Bronchial epithelial cell (primary cell): ENCODE results near the gene MIPEP. TPM values are rescaled to one million over a fixed set of nuclear protein-coding genes. Genes with fewer than 3 reads are reported as not detected.
A peak's percentile ranks its signal among the peaks of the same experiment; 100 is the strongest.

ENCODE experiments used
- DNase-seq: peaks from one replicate; pipeline ENCODE4 v3.0.0-alpha.2; 2010; ENCODE audit warnings: low read depth
- FAIRE-seq: peaks from 2 replicates; lab custom pipeline; 2011; peaks lifted over from hg19 to GRCh38; lab: Jason Lieb, UNC
- H3K27me3 ChIP-seq: 2 replicates; pipeline ENCODE4 v1.5.1; 2011; ENCODE audit warnings: low read length; ENCODE audit not compliant: control insufficient read depth, insufficient read depth
- H3K36me3 ChIP-seq: 2 replicates; pipeline ENCODE4 v1.5.1; 2011; ENCODE audit warnings: low read length; ENCODE audit not compliant: control insufficient read depth, insufficient read depth
- H3K4me3 ChIP-seq: 2 replicates; pipeline ENCODE4 v1.5.1; 2011; ENCODE audit warnings: mild to moderate bottlenecking, low read depth, low read length, control low read depth
- total RNA-seq: library from RNA; depleted of rRNA; stranded (reverse); fragments of >200 nt; gene quantifications from 2 replicates; pipeline ENCODE4 v1.2.1, GENCODE V29; 2014
- TF ChIP-seq, protein P1 (sequence below): IDR thresholded peaks from 2 replicates; pipeline ENCODE4 v1.5.1; 2011; ENCODE audit warnings: mild to moderate bottlenecking, moderate library complexity, low read length, control low read depth, inconsistent platforms; ENCODE audit not compliant: insufficient read depth, severe bottlenecking

Gene MIPEP
- total RNA-seq, 1 donor from 2014 or later, result 19.2 TPM

DNA sequence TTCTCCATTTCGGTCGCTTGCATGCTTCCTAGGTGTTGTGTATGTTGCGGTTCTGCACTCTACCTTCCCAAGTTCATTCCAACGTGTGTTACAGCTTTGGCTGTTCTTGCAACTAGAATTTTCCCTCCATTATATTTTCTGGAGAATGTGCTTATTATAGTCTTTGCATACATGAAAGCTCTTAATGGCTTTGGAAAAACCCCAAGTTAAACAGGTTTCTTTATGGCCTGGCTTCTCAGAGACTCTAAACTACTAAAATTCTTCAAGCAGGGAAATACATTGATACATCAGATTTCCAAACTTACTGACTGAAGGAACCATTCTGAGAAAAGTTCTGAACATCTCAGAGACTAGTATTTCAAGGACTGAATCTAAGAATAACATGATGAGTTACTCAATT lies 11.9 kb downstream of the MIPEP start:
- TF ChIP-seq, protein P1, sequence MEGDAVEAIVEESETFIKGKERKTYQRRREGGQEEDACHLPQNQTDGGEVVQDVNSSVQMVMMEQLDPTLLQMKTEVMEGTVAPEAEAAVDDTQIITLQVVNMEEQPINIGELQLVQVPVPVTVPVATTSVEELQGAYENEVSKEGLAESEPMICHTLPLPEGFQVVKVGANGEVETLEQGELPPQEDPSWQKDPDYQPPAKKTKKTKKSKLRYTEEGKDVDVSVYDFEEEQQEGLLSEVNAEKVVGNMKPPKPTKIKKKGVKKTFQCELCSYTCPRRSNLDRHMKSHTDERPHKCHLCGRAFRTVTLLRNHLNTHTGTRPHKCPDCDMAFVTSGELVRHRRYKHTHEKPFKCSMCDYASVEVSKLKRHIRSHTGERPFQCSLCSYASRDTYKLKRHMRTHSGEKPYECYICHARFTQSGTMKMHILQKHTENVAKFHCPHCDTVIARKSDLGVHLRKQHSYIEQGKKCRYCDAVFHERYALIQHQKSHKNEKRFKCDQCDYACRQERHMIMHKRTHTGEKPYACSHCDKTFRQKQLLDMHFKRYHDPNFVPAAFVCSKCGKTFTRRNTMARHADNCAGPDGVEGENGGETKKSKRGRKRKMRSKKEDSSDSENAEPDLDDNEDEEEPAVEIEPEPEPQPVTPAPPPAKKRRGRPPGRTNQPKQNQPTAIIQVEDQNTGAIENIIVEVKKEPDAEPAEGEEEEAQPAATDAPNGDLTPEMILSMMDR, result no peak
- H3K27me3 ChIP-seq, result no peaks in the 10 kb centered on the region
- no peak for DNase-seq
- FAIRE-seq, result no peak
- H3K36me3 ChIP-seq, result peaks cover 1% of the 10 kb centered on the region
- no peak overlapping the region for H3K4me3 ChIP-seq

DNA sequence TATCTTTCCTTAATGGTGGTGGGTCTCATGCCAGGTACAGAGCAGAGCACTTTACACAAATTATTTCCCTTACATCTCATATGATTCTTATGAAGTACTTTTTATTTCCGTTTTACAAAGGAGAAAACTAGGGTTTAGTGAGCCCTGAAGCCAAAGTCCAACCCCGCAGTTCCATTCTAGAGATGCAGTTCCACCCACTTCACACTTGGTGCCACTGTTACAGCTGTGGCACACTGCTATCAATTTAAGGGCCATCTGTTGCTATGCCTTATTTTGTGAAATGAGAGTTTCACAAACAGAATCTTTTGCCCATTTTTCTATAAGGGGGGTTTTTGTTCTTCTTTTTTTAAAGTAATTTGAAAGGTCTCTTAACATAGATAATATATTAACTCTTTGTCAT lies 12.9 kb downstream of the MIPEP start:
- no peak for FAIRE-seq

DNA sequence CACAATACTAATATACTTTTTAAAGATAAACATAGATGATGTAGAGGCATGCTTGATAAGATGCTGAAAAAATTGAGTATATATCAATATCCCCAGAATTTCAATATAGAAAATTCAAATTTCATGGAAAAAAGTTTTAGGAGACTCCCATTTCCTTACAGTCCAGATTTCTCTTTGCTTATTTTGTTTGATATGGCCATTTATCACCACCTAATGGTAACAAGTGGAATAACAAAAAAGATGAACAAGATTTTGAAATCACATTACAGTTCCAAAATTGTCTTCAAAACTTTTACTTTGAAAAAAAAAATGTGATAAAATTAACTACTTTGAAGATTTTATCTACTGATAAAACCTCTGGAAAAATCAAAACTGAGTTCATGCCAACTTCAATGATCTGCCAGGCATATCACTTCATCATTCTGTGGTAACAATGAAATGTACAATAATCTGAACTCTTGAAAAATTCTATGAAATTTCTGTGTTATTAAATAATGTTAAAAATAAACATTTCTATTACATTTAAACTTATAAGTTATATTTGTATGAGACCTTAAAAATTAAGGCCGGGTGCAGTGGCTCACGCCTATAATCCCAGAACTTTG lies 17.5 kb downstream of the MIPEP start:
- Histone ChIP-seq H3K4me3 (no peak overlapping the region), H3K27me3 (no peaks in the 10 kb centered on the region), H3K36me3 (no peaks in the 10 kb centered on the region)
- FAIRE-seq, result no peak
- DNase-seq, result peak; percentile 47
- TF ChIP-seq, protein P1, result peak; percentile 27

More for the DNA sequence above, 12.9 kb downstream of the MIPEP start:
- no peak for DNase-seq
- TF ChIP-seq, protein P1, result peak; percentile 51
- Histone ChIP-seq H3K4me3 (no peak overlapping the region), H3K27me3 (no peaks in the 10 kb centered on the region), H3K36me3 (peaks cover 1% of the 10 kb centered on the region)

DNA sequence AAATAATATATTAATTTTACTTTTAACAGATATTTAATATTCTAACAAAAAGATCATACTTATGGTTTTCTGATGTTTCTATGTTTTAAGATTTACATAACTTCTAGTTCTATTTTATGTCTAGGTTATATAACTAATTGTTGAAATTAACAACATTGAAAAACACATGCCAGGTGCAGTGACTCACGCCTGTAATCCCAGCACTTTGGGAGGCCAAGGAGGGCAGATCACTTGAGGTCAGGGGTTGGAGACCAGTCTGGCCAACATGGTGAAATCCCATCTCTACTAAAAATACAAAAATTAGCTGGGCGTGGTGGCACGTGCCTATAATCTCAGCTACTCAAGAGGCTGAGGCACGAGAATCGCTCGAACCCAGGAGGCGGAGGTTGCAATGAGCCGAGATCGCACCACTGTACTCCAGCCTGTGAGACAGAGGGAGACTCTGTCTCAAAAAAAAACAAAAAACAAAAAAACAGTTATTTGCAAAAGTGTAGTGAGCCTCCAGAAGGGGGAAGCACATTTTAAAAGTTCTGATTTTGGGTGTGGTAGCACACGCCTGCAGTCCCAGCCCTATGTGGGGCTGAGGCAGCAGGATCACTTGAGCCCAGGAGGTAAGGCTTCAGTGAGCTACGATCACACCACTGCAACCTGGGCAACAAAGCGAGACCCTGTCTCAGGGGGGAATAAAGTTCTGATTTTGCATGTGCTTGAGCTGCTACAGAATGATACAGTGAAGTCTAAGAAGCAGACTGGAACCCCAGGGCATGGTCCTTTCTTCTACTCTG lies 18.7 kb downstream of the MIPEP start:
- Histone ChIP-seq H3K4me3 (no peak overlapping the region), H3K27me3 (no peaks in the 10 kb centered on the region), H3K36me3 (no peaks in the 10 kb centered on the region)
- TF ChIP-seq, protein P1, result no peak
- DNase-seq (no peak), FAIRE-seq (no peak)

DNA sequence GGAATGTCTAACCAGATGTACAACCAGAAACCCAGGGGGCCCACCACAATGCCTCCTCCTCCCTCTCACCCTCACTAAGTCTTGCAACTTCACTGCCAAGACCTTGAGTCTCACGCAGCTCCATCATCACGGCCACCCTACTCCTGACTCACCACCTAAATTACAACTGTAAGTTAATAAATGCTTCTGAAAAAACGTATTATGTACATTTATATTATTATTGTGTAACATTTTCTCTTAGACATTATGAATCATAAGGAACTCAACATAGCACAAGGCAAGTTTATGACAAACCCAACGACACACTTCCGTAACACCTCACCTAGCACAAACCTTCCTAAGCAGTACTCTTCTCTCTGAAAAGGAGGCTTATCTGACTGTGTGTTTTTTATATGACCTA lies 20.7 kb downstream of the MIPEP start:
- peak; percentile 98 for DNase-seq
- no peak for FAIRE-seq
- H3K36me3 ChIP-seq, result no peaks in the 10 kb centered on the region
- TF ChIP-seq, protein P1, result no peak
- no peaks in the 10 kb centered on the region for H3K27me3 ChIP-seq
- no peak overlapping the region for H3K4me3 ChIP-seq
